NCI-H2107 treated with DMSO at 0.1 percent for 48 hours (cell line): ENCODE measurements around the gene MYH9.
"Not testable (repeated sequence)": the region's sequence is repeated elsewhere in the genome, so short reads cannot be mapped to it uniquely, and the experiment has no call there.

ENCODE experiments used
- DNase-seq: peaks from one replicate; lab custom pipeline; 2025; ENCODE audit not compliant: unreplicated experiment; lab: John Stamatoyannopoulos, UW

MYH9 gene

GRCh38 chr22:36387959-36388726, at the start of gene MYH9:
Gene MYH9 (minus strand): TSS chr22:36387967. CDS start chr22:36349236, 38,731 bp downstream.
- DNase-seq = peak; percentile 90

- DNase-seq = peak; percentile 29
Measured at GRCh38 chr22:36435516-36436415, 48.0 kb upstream of the MYH9 start.

- peak; percentile 62 for DNase-seq
Measured at GRCh38 chr22:36433318-36434231, 45.8 kb upstream of the MYH9 start.

- DNase-seq = no peak
Measured at GRCh38 chr22:36432592-36433317, 45.0 kb upstream of the MYH9 start.

- no peak for DNase-seq
Measured at GRCh38 chr22:36431977-36432376, 44.2 kb upstream of the MYH9 start.

- DNase-seq = no peak
Measured at GRCh38 chr22:36430863-36431262, 43.1 kb upstream of the MYH9 start.

GRCh38 chr22:36427952-36428351, 40.2 kb upstream of the MYH9 start:
- DNase-seq = not testable (repeated sequence)

- no peak for DNase-seq
Measured at GRCh38 chr22:36425977-36426523, 38.3 kb upstream of the MYH9 start.

- DNase-seq = no peak
Measured at GRCh38 chr22:36424901-36425579, 37.3 kb upstream of the MYH9 start.

- DNase-seq = not testable (repeated sequence)
Measured at GRCh38 chr22:36424466-36424865, 36.7 kb upstream of the MYH9 start.

- no peak for DNase-seq
Measured at GRCh38 chr22:36423461-36424404, 36.0 kb upstream of the MYH9 start.

GRCh38 chr22:36422287-36423014, 34.7 kb upstream of the MYH9 start:
- no peak for DNase-seq

- DNase-seq = no peak
Measured at GRCh38 chr22:36419912-36420882, 32.4 kb upstream of the MYH9 start.

GRCh38 chr22:36419177-36419911, 31.6 kb upstream of the MYH9 start:
- no peak for DNase-seq

- no peak for DNase-seq
Measured at GRCh38 chr22:36417281-36417686, 29.5 kb upstream of the MYH9 start.
